GM11168 (cell line): ENCODE results near the gene IQCH.

Experiments
- in situ Hi-C: fragments of 300-500 bp; cut with MboI; formaldehyde crosslinking; loops from one replicate; pipeline ENCODE4 v1.12.0; 2022; ENCODE audit warnings: low sequenced_read_pairs; ENCODE audit not compliant: unreplicated experiment

Gene IQCH

DNA sequence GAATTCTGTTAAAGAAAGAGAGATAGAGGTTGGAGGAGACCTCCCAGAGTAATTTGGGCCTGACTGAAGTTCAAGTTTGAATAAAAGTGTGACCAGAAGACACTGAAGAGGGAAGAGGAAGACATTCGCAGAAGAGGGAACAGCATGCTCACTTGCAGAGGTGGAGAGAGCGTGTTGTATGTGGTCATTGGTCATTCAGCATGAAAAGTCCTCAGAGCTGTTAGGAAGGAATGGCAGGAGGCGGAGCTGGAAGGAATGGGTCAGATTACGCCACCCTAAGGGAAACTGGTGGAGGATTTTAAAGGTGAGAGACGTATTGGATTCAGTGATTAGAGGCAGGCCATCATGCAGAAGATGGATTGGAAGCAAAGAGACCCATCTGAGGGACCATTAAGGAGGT, 41.6 kb downstream of the IQCH start:
- in situ Hi-C loops, result no loop called here

GRCh38 chr15:67296684-67297083, 42.1 kb downstream of the IQCH start:
- in situ Hi-C loops, result no loop called here

- in situ Hi-C loops, result no loop called here
These were observed 45.9 kb downstream of the IQCH start for GRCh38 chr15:67300266-67301025.

DNA sequence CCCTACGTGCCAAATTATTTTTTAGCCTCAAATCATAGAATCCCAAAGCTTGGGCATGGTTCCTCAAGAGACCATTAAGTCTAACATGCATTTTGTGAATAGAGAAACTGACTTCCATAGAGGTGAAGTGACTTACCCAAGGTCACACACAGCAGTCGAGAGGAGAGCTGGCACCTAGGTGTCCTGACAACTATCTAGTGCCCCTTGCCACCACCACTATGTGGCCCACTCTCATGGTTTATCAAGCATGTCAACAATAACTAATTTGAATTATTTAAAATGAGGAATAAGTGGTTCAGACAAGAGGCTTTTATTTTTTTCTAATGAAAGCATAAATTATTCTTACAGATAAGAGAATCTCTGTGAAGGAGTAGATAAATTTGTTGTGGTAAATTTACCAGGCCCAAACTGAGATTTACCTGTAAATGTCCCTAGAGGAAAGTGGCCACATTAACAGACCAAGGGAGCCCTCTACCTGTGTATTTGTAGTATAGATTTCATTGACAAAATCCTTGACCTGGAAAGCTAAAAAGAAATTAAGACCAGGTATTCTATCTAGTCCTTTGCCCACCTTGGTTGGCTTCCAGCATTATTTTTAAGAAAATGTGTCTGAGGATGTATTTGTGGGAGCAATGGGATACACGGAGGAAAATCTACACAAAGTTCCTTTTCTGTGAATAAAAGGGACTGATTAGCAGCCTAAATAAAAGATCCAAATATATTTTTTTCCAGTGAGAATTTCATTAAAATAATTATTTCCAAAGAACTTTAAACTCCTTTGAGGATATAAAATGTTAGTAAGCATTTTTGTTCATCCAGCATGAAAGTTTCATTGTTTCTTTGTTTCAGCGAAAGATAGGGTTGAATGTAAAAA, 49.1 kb downstream of the IQCH start:
- in situ Hi-C loops, result no loop called here

DNA sequence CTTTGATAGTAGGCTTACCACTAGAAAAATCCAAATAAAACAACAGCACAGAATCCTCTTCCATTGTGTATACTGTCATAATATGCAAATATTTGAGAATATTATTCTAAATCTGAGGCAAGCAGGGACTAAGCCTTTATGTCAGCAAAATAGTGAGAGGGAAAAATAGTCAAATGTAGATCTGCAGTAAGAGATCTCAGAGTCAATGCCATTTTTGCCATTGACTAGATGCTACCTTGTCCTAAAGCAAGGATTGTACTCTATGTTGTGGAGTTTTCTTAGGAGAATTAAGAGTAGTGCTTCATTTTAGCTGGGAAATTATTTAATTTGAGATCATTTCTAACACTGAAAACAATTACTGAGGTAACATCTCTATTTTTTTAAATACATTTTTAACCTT, 50.2 kb downstream of the IQCH start:
- in situ Hi-C loops, result no loop called here

DNA sequence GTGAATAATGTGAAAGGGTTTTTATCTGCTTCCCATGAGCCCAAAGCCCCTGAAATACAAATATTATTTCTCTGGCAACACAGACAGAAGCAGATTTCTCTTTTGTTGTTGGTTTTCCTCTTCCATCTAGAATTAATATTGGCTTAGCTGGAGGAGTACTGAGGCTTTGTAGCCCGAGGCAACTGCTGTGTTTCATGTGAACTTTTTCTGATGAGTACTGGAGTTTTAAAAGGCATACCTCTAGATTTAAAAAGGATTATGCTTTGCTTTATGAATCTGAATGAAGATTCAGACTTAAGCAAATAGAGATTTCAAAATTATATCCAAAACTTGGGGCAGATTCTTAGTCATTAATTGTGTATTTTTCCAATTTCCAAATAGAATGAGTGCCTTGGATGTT, 50.9 kb downstream of the IQCH start:
- in situ Hi-C loops, result no loop called here

GRCh38 chr15:67307156-67307555, 52.6 kb downstream of the IQCH start:
- in situ Hi-C loops, result no loop called here

DNA sequence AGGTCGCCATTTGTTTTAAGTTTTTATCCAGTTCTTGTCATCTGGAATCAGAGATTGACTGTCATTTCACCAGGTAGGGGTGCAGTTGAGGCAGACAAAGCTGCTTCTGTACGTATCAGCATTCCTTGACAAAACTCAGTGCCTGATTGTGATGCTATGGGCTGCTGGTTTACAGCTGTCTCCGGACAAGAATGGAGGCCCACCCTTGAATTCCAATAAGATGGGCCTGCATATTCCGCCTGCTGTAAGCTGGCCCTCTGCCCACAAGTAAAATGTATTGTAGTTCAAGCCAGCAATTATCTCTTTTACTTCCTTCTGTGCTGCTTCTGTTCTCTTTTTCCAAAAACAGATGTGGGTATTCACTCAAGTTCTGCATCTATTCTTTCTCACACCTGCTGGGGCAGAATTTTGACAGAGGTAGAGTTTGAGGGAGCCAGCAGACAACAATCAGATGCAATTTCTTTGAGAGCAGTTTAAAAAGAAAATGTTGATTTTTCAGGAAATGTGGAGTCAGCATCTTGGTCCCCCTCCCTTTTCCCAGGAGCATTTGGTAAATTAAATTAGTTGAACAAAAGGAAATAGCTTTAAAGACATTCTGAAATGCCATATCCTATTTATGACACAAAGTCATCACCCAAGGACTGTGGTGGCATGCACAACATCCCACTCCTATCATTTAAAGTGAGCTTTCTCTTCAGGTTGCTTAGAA, 53.5 kb downstream of the IQCH start:
- in situ Hi-C loops, result no loop called here

- in situ Hi-C loops, result no loop called here
These were observed 57.1 kb downstream of the IQCH start for GRCh38 chr15:67311731-67312130.

DNA sequence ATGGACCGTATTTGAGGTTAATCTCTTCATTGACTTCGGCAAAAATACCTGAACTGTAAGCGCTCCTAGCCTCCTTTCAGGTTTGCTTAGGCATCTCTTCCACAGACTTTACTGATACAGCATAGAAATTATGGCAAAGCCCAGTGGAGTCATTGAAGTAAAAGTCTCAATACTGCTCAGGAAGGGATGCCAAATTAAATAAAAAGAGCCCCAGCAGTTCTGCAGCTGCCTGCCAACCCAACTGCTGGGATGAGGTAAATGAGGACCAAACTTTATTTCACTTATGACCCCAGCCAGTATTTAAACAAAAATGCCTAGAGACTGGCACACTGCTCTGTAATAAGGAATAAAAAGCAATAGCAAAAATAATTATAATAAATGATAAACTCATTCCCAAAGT, 65.4 kb downstream of the IQCH start:
- in situ Hi-C loops, result loop anchor here (5.0 kb wide), 1 partner anchor 378 kb away; no protein-coding TSS in a partner anchor

DNA sequence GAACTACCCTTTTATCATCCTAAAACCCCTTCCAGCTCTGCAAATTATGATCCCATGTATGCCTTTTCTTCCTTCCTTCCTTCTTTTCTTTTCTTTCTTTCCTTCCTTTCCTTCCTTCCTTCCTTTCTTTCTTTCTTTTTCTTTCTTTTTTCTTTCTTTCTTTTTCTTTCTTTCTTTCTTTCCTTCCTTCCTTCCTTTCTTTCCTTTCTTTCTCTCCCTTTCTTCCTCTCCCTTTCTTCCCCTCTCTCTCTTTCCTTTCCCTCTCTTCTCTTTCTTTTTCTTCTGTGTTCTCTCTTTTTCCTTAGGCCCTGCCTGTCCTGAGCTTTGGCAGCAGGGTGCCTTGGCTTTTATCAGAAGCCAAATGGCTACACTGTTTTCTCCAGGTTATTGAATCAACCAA, 66.8 kb downstream of the IQCH start:
- in situ Hi-C loops, result no loop called here

GRCh38 chr15:67322481-67322880, 67.9 kb downstream of the IQCH start:
- in situ Hi-C loops, result no loop called here

DNA sequence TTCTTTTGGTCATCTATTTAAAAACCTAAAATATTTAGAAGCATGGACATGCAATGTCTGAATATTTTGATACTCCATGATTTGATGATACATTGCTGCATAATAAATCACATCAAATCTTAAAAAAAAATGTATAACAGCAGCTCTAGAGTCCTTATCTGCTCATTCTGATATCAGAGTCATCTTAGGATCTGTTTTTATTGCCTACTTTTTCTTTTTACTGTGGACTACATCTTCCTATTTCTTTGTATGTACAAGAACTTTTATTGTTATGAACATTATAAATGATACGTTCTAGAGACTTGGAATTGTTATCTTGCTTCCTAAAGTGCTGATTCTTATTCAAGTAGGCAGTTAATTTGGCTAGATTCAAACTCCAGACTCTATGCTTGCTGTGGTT, 72.7 kb downstream of the IQCH start:
- in situ Hi-C loops, result no loop called here

DNA sequence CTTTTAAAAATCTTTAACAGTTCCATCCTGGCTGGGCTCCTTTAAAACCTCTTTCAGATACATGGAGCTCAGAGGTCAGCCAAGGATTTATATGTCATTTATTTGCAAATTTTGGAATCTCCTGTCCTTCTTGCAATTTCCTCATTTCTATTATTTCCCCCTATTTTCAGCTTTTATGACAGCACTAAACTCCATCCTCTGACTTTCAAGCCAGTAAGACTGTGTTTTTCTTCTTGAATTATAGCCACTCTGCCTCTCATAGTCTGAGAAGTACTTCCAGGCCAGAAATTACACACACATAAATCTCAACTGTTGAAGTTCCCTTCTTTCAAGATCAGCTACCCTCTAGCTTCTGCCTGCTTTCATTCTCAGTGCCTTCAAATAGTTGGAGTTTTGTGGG, 73.2 kb downstream of the IQCH start:
- in situ Hi-C loops, result no loop called here

GRCh38 chr15:67329984-67330733, 75.6 kb downstream of the IQCH start:
- in situ Hi-C loops, result no loop called here

DNA sequence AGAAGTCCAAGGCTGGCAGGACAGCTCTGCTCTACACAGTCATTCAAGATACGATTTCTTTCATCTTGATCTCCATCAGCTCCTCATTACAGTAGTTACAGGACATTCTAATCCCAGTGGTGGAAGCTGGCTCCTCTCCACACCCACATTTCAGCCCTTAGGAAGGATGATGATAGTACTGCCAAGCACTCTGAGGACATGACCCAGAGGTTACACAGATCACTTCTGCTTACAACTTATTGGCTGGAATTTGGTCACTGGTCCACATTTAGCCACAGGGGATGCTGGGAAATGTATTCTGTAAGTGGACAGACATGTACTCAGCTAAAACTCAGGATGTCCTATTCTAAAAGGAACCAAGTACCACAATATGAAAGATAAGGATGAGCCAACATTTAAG, 77.1 kb downstream of the IQCH start:
- in situ Hi-C loops, result no loop called here

DNA sequence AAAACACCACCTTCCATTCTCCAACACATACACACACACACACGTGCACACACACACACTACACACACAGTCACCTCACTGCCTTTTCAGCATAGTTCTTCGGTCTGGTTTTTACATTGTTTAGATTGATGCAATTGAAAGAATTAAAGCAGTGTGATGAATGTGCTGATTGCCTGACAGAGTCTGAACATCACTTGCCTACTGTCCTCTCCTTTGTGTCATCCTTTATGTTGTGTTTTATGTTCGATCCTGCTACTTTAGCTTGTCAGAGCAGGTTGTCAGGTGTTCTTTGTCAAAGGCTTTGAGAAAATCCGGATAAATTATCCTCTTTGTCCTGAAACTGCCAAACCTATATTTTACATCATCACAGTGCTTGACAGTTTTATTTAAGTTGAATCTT, 80.4 kb downstream of the IQCH start:
- in situ Hi-C loops, result no loop called here

GRCh38 chr15:67335534-67336222, 81.1 kb downstream of the IQCH start:
- in situ Hi-C loops, result no loop called here

DNA sequence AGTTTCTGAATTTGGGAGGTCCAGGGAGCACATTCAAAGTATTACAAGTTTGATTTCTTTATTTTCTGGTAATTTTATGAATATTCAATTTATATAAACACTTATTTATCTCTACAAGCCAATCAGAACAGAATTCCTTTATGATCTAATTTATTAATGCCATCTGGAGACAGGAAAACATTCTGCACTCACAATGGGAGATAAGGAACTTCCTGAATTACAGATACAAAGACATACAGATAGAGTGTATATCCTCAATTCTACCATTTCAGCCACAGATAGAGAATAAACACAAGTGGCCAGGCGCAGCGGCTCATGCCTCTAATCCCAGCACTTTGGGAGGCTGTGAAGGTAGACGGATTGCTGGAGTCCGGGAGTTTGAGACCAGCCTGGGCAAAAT, 86.0 kb downstream of the IQCH start:
- in situ Hi-C loops, result no loop called here

DNA sequence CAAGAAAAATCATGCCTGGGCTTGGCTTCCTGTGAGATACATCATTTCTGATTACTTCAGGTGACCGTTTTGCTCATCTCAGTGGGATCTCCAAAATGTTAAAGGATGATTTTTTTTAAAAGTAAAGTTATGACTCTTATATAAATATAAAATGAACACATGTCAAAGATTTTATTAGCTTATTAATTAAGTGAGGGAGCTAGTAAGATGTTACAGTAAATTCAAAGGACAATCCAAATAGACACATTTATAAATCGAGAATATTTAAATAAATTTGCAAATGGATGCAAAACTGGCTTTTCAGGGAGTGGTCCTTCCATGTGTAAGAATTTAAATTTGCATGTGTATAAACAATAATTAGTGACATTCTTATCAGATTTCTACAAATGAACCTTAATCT, 87.0 kb downstream of the IQCH start:
- in situ Hi-C loops, result no loop called here
